CD4-positive, alpha-beta T cell treated with Interleukin-17A for 4 hours (primary cell): Measurements from ENCODE around the gene LAG3.

Experiments
- DNase-seq: peaks from one replicate; pipeline ENCODE4 v3.0.0-alpha.2; 2020; ENCODE audit warnings: mixed read lengths

The LAG3 gene

GRCh38 chr12:6824085-6824775, 51.9 kb downstream of the LAG3 start:
- DNase-seq: no peak

- DNase-seq: no peak
These were observed 52.6 kb downstream of the LAG3 start for GRCh38 chr12:6824901-6825381.

- DNase-seq: peak; percentile 88
These were observed 53.2 kb downstream of the LAG3 start for GRCh38 chr12:6825398-6826124.

- DNase-seq: no peak
These were observed 53.9 kb downstream of the LAG3 start for GRCh38 chr12:6826125-6826733.

GRCh38 chr12:6826734-6827436, 54.6 kb downstream of the LAG3 start:
- DNase-seq: no peak

- peak; percentile 72 for DNase-seq
These were observed 55.2 kb downstream of the LAG3 start for GRCh38 chr12:6827437-6827911.
